Left lung (tissue), 10 donors: ENCODE data around the gene FGF14. TPM values are rescaled to one million over a fixed set of nuclear protein-coding genes. Genes with fewer than 3 reads are reported as not detected.

Source experiments
- ATAC-seq: fragments of 200-7000 bp; cut with Tn5 transposase; one replicate; pipeline ENCODE4 v1.9.1; 2020; ENCODE audit warnings: moderate library complexity
- DNase-seq, 4 donors: peaks; one replicate each; pipeline ENCODE4 v3.0.0-alpha.2; 2013 to 2020
- H3K27ac ChIP-seq, 2 donors: fragments of 200-600 bp; sonication (generic) in 1 of 2; one replicate each; pipeline versions ENCODE4 v1.5.0 to v1.8.0; 2020 to 2021
- H3K27me3 ChIP-seq, 2 donors: fragments of 200-600 bp; sonication (generic) in 1 of 2; one replicate each; pipeline versions ENCODE4 v1.5.0 to v1.8.0; 2020 to 2021
- H3K36me3 ChIP-seq, 2 donors: fragments of 200-600 bp; sonication (generic) in 1 of 2; one replicate each; pipeline versions ENCODE4 v1.5.0 to v1.8.0; 2020 to 2021
- H3K4me1 ChIP-seq, 2 donors: fragments of 200-600 bp; one replicate each; pipeline ENCODE4 v1.8.0; 2021
- H3K4me3 ChIP-seq, 2 donors: fragments of 200-600 bp; sonication (generic) in 1 of 2; one replicate each; pipeline versions ENCODE4 v1.5.0 to v1.8.0; 2020 to 2021; ENCODE audit warnings: mild to moderate bottlenecking in 1 of 2
- H3K9me3 ChIP-seq, 2 donors: fragments of 200-600 bp; sonication (generic) in 1 of 2; one replicate each; pipeline versions ENCODE4 v1.5.0 to v1.8.0; 2020 to 2021
- CTCF ChIP-seq, 2 donors: fragments of 200-600 bp; sonication (generic) in 1 of 2; IDR thresholded peaks; one replicate each; pipeline versions ENCODE4 v1.5.0 to v1.8.0; 2021; ENCODE audit warnings: antibody characterized with exemption in 2 of 2
- intact Hi-C, 2 donors: fragments of 100-400 bp; cut with DNase I; formaldehyde crosslinking; loops; one replicate each; pipeline versions ENCODE4 v1.11.2 to v1.14.2; 2022
- polyA plus RNA-seq, 6 donors: library from polyadenylated mRNA; unstranded; fragments of 120-200 nt; gene quantifications; one replicate each; pipeline ENCODE4 v1.2.1, GENCODE V29; 2013; ENCODE audit not compliant: insufficient read length in 6 of 6
- total RNA-seq, 2 donors: library from RNA; stranded (reverse); fragmentation: NEBNext Ultra II Directional; extraction: Animal tissue kit (Norgen Biotek cat#: 25700); gene quantifications; one replicate each; pipeline ENCODE4 v1.2.1, GENCODE V29; 2021
- donor health status: DM: no; HTN: yes; CAD: no.
- donor health status: DM: no; HTN: no; CAD: no.

FGF14 gene
- total and polyA plus RNA-seq, 8 donors = 0.45 to 3.4 (median 0.78) TPM

- intact Hi-C loops = no loop called here
- H3K27ac ChIP-seq = no peak overlapping the region
- H3K36me3 ChIP-seq = no peaks in the 10 kb centered on the region
- TF ChIP-seq CTCF (IDR thresholded peaks at IDR 0.05) = no peak
- no peaks in the 10 kb centered on the region for H3K27me3 ChIP-seq
- H3K4me3 ChIP-seq = no peak overlapping the region
- H3K9me3 ChIP-seq = no peaks in the 10 kb centered on the region
- no peak for DNase-seq
- no peak for ATAC-seq
- peaks cover 0 to 5% of the 10 kb centered on the region in 2 donors for H3K4me1 ChIP-seq
Measured at GRCh38 chr13:102316732-102317131, 85.1 kb downstream of the FGF14 start.

DNA sequence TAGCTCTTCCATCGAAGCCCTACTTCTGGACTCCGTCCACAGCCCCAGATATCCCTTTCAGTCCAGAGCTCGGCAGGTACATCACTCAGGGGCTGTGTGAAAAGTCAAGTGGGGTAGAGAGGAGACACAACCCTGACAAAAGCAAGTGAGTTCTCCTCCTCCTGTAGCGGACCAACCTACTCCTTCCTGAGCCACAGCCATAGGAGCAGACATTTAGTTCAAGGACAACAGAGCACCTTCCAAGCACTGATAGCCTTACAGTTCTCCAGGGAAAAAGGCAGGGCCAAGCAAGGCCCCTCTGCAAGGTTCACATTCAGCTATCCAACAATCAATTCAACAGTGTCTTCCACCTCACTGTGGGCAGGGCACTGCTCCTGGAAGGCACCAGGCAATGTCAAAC is 89.0 kb downstream of the FGF14 start:
- ATAC-seq = no peak
- Histone ChIP-seq H3K9me3 (no peaks in the 10 kb centered on the region), H3K4me1 (peaks cover 0 to under 1% of the 10 kb centered on the region in 2 donors), H3K36me3 (no peaks in the 10 kb centered on the region), H3K27me3 (no peaks in the 10 kb centered on the region), H3K4me3 (no peak overlapping the region), H3K27ac (no peak overlapping the region)
- no peak for DNase-seq
- TF ChIP-seq CTCF (IDR thresholded peaks at IDR 0.05) = no peak
- intact Hi-C loops = no loop called here

DNA sequence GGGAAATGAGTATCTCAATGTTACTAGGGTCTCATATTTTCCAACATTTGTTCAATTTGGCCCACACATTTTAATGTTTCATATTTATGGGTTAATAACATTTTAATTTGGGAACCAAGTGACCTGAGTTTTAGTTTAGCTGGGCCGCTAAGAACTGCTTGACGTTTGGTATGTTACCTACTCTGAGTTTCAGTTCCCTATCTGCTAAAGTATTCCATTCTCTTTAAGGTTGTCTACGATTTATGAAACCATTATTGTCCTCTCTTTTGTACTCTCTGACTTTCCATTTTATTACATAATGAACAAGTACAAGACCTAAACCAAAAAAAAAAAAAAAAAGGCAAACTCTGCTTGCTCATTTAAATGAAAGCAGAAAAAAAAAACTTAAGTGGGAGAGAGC is 89.9 kb downstream of the FGF14 start:
- H3K27ac ChIP-seq = no peak overlapping the region

DNA sequence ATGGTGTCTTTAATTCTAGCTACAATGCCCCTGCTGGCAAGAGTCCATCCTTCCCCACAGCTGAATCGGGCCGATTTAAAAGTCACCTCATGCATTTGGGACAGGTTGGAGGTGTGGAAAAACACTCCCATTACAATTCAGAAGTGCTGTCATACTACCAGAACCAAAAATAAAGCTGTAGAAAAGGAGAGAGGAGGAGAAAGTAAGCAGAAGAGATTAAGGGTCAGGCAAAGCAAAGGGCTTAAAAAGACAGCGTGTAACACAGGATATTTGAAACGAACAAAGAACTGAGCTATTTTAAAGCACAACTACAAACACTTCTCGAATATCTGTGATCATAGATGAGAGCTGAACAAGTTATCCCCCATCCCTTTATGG is 90.4 kb downstream of the FGF14 start:
- ATAC-seq (no peak), DNase-seq (no peak)
- no peaks in the 10 kb centered on the region for H3K9me3 ChIP-seq
- H3K4me3 ChIP-seq = no peak overlapping the region
- intact Hi-C loops = no loop called here
- no peak for TF ChIP-seq CTCF (IDR thresholded peaks at IDR 0.05)
- no peak overlapping the region for H3K27ac ChIP-seq
- H3K27me3 ChIP-seq = no peaks in the 10 kb centered on the region
- H3K36me3 ChIP-seq = no peaks in the 10 kb centered on the region
- no peaks in the 10 kb centered on the region for H3K4me1 ChIP-seq

More for the DNA sequence above, 89.9 kb downstream of the FGF14 start:
- no peak for TF ChIP-seq CTCF (IDR thresholded peaks at IDR 0.05)
- Histone ChIP-seq H3K9me3 (no peaks in the 10 kb centered on the region), H3K4me1 (no peaks in the 10 kb centered on the region), H3K27me3 (no peaks in the 10 kb centered on the region), H3K36me3 (no peaks in the 10 kb centered on the region), H3K4me3 (no peak overlapping the region)
- ATAC-seq (no peak), DNase-seq (no peak)
- intact Hi-C loops = no loop called here

DNA sequence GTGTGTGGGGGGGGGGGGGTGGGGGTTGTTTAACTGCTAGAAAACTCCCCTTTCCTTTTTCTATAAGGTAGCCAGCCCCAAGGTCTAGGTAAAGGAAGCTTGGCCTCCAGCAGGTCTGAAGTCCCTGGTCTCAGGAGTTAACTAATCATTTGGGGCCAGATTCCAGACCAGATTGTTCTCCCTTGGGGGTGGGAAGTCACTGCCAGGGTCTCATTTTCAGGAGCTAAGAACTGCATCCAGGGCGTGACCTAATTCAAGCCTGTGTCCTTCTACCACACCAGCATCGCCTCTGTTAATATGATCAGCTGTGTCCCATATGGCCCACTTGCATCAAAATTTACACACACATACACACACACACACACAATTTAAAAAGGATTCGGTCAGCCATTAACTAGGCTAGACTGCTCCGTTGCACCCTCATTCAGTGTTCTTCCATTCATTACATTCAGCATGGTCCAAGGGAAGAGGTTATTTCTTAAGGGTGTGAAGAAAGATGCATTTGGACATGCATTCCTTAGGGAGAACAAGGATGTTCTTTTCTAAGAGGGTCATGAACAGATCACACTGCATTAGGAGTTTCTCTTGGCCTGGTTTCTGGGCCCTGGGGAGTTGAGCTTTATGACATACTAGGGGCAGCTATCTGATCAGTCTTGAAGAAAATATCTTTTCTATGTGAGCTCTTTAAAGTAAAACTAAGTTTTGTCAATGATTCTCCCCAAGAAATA is 91.0 kb downstream of the FGF14 start:
- no peaks in the 10 kb centered on the region for H3K36me3 ChIP-seq
- no peak overlapping the region for H3K27ac ChIP-seq
- no peaks in the 10 kb centered on the region for H3K9me3 ChIP-seq
- DNase-seq (no peak), ATAC-seq (no peak)
- intact Hi-C loops = no loop called here
- no peaks in the 10 kb centered on the region for H3K27me3 ChIP-seq
- H3K4me1 ChIP-seq = no peaks in the 10 kb centered on the region
- no peak for TF ChIP-seq CTCF (IDR thresholded peaks at IDR 0.05)
- no peak overlapping the region for H3K4me3 ChIP-seq
